ENCODE measurements around the gene KIF22. TPM values are rescaled to one million over a fixed set of nuclear protein-coding genes. Genes with fewer than 3 reads are reported as not detected.
A peak's percentile ranks its signal among the peaks of the same experiment; 100 is the strongest.
"Not testable (repeated sequence)": the region's sequence is repeated elsewhere in the genome, so short reads cannot be mapped to it uniquely, and the experiment has no call there.

The KIF22 gene
- polyA plus RNA-seq (ENCODE audit: insufficient read length in 3 of 3): 10 to 100 TPM; 67.5 to 70.9 (median 68.8) TPM

DNA sequence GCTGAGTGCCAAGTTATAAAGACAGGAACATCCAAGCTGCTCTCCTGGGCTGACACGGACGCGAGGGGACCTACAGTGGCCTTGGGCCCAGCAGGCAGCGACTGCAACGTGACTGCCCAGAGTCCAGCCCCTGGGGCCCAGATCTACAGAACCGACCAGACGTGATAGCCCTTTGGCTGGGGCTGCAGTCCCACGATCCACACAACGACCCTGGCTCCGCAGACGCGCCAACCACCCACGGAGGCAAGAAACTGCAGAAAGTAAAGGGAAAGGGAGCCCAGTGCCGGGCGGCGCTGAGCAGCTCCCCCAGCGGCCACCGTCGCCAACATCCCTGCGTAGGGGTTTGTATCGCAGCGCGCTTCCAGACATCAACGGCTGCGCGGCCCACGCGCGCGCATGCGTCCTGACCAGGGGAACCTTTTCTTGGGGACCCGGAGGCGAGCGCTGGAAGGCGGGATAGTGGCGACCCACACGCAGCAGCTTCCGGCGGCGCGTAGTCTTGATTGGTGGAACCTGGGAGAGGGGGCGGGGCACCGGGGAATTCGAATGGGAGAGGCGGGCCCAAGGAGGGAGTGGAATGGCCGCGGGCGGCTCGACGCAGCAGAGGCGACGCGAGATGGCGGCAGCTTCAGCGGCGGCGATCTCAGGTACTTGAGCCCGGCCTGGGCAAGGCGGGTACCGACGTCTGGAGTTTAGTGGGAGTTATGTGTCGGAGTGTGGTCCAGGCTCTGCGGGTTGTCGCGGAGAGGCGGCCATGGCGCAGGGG lies at the start of gene KIF22:
Gene KIF22, plus strand, starts transcription at position 569 of the 766 bp plus-strand sequence. Its CDS starts 9 bp downstream, at position 578.
- peak; percentile 97 to 98 (median 97) for DNase-seq (ENCODE audit: low read depth in 3 of 3, low spot score in 2 of 3)

DNA sequence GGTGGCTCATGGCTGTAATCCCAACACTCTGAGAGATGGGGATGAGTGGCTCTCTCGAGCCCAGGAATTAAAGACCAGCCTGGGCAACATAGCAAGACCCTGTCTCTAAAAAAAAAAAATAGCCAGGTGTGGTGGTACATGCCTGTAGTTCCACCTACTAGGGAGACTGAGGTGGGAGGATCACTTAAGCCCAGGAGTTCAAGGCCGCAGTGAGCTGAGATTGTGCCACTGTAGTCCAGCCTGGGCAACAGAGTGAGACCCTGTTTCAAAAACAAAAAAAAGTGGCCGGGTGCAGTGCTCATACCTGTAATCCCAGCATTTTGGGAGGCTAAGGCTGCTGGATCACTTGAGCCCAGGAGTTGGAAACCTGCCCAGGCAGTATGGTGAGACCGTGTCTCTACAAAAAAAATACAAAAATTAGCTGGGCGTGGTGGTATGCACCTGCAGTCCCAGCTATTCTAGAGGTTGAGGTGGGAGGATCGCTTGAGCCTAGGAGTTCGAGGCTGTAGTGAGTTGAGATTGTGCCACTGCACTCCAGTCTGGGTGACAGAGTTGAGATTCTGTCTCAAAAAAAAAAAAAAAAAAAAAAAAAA lies 47.8 kb upstream of the KIF22 start:
- no peak for DNase-seq (ENCODE audit: low read depth in 3 of 3, low spot score in 2 of 3)

DNA sequence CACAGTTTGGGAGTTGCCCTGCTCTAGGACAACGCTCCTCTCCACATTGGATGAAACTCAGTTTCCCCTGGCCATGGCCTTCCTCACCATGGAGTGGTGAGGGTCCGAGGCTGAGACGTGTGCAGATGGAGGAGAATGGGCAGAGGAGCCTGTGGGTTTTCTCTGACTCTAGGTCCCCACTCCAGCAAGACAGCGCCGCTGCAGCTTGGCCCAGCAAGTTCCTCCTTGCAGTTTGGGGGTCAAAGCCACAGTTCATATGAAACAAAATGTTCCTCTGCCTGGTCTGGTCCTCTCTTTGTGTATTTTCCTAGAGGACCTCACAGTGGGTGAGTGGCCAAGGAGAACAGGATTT lies 47.1 kb upstream of the KIF22 start:
- DNase-seq (ENCODE audit: low read depth in 3 of 3, low spot score in 2 of 3): no peak

DNA sequence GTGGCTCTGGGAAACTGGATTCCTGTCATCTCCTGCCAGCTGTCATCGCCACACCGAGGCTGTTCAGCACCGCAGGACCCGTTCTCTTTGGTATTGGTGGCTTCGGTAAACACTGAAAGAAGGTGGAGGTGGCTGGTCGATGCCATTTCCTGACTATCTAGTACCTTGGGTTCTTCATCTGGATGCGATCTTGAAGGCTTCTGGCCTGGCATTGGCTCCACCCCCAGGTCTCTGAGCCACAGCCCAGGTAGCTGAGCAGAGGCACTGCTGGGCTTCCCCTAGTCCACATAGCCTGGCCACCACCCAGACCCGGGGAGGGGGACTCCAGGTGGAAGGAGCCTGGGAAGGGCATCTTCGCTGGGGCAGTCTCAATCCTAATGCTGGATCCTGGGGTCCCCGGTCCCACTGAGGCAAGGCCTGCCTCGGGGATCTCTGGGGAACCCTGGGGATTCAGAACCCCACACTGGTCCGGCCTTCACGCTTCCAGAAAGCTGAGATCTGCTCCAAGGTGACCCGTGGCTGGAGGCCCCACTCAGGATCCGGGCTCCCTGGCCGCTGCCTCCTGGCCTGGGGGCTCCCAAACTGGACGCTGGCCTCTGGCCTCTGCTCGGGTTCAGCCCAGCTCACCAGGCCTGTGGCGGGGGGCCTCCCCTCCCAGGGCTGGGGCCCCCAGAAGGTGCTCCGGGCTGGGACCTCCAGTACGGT lies 46.6 kb upstream of the KIF22 start:
- no peak for DNase-seq (ENCODE audit: low read depth in 3 of 3, low spot score in 2 of 3)

DNA sequence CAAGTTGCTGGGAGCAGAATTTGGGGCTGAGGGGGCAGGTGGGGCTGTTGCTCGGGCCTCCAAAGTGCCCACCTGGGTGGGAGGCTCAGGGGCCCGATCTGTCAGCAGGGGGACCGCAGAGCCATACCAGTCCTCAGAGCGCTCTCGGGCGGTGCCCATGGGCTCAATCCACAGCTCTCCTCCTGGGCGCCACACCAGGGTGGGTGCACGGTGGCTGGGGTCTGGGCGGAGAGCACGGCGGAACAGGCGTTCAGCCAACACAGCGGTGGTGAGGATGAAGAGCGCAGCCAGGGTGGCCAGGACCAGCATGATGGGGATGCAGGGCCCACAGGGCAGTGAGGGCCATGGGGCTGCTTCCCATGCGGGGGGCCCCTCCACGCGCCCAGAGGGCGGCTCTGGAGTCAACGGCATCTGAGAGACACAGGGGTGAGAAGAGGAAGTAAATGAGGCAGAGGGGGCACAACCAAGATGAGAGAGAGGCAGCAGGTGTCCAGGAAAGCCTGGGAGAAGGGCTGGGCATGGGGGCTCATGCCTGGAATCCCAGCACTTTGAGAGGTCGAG lies 45.9 kb upstream of the KIF22 start:
- DNase-seq (ENCODE audit: low read depth in 3 of 3, low spot score in 2 of 3): no peak

DNA sequence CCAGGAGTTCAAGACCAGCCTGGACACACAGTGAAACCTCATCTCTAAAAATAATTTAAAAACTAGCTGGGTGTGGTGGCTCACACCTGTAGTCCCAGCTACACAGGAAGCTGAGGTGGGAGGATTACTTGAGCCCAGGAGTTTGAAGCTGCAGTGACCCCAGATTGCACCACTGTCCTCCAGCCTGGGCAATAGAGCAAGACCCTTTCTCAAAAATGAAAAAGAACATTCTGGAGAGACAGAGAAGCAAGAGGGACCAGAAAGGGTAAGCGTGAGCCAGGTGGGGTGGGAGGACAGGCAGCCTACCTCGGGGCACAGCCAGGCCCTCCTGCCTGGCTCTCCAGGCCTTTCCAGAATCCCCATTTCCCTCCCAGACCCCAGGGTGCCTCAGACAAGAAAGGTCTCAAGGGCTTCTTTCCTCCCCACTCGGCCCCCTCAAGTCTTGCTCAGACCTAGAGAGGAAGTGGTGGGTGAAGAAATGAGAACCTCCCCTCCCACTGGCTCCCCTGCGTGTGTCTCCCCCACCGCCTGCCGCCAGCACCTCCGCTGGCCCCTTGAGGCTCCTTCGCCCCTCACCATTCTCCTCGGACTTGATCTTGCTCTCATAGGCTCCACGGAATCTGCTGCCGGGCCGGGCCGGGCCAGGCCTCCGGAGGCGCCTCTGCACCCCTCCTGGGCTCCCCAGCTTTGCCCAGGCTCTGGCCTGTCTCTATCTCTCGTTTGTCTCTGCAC lies 45.3 kb upstream of the KIF22 start:
- no peak for DNase-seq (ENCODE audit: low read depth in 3 of 3, low spot score in 2 of 3)

DNA sequence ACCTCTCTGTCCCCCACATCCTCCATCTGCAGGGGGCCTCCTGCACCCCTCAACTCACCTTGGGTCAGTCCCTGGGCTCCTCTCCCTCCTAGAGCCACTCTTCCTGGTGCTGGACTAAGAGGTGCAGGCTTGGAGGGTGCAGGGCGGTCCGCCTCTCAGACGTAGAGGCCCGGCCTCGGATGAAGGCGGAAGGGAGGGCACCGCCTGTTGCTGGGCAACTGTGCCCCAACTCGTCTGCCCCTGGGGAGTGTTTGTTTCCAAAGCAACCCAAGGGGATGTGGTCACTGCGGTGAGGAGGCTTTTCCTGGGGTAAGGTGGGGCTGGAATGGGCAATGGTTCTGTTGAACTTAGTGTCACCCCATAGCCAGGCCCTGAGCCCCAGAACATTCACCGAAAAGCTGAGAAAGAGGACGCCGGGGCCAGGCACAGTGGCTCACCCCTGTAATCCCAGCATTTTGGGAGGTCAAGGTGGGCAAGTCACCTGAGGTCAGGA lies 44.7 kb upstream of the KIF22 start, which contains the start of gene C16orf54:
Gene C16orf54, minus strand, starts transcription at position 138 of the 493 bp plus-strand sequence. CDS start 1,039 bp downstream, outside the sequence.
- no peak for DNase-seq (ENCODE audit: low read depth in 3 of 3, low spot score in 2 of 3)

DNA sequence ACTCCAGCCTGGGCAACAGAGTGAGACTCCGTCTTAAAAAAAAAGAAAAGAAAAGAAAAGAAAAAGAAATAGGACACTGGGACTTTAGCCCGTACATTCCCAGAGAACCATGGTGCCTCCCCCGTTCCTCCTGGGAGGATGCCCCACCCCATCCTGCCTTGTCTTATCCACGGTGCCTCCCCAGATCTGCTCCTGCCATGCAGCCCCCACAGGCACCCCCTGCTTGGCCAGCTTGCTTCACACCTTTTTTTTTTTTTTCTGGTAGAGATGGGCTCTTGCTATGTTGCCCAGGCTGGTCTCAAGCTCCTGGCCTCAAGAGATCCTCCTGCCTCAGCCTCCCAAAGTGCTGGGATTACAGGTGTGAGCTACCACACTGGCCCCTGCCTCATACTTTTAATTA lies 44.0 kb upstream of the KIF22 start:
- DNase-seq (ENCODE audit: low read depth in 3 of 3, low spot score in 2 of 3): not testable (repeated sequence)

DNA sequence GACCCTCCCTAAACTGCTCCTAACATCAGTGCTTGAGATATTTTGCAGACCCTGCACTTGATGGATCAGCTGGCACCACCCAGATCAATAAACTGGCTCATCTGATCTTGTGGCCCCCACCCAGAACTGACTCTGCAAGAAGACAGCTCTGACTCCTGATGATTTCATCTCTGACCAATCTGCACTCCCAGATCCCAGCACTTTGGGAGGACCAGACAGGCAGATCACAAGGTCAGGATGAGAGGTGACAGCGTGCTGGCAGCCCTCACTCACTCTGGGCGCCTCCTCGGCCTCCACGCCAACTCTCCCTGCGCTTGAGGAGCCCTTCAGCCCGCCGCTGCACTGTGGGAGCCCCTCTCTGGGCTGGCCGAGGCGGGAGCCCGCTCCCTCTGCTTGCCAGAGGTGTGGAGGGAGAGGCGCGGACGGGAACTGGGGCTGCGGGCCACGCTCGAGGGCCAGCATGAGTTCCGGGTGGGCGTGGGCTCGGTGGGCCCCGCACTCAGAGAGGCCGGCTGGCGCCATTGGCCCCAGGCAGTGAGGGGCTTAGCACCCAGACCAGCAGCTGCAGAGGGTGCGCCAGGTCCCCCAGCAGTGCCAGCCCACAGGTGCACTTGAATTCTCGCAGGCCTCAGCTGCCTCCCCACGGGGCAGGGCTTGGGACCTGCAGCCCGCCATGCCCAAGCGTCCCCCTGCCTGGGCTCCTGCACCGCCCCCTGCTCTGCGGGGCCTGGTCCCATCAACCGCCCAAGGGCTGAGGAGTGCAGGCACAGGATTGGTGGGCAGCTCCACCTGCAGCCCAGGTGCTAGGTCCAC lies 42.4 kb upstream of the KIF22 start:
- DNase-seq (ENCODE audit: low read depth in 3 of 3, low spot score in 2 of 3): no peak

DNA sequence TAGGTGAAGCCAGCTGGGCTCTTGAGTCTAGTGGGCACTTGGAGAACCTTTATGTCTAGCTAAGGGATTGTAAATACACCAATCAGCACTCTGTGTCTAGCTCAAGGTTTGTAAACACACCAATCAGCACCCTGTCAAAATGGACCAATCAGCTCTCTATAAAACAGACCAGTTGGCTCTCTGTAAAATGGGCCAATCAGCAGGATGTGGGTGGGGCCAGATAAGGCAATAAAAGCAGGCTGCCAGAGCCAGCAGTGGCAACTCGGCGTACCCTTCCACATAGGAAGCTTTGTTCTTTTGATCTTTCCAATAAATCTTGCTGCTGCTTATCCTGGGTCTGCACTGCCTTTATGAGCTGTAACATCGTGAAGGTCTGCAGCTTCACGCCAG lies 41.8 kb upstream of the KIF22 start:
- not testable (repeated sequence) for DNase-seq (ENCODE audit: low read depth in 3 of 3, low spot score in 2 of 3)

DNA sequence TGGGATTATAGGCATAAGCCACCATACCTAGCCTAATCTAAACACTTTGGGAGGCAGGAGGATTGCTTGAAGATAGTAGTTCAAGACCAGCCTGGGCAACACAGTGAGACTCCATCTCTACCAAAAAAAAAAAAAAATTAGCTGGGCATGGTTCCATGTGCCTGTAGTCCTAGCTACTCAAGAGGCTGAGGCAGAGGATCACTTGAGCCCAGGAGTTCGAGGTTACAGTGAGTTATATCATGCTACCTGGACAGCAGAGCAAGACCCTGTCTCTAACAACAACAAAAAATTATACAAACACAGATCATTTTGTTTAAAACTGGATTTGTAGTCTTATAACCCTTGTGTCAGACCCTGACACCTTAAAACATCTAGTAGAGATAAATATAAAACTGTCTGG lies 37.0 kb upstream of the KIF22 start:
- no peak for DNase-seq (ENCODE audit: low read depth in 3 of 3, low spot score in 2 of 3)

DNA sequence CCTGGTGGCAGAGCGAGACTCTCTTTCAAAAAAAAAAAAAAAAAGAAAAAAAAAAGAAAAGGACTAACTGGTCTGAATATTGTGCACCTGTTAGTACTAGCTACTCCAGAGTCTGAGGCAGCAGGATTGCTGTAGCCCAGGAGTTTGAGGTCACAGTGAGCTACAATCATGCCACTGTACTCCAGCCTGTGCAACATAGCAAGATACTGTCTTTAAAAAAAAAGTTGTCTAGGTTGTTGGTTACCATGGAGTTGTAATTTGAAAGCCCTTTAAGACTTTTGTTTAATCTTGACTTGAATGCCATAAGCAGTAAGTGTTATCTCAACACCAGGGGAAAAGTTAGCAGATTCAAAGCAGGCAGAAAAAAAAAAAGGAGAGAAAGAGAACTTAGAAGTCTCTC lies 33.9 kb upstream of the KIF22 start:
- no peak for DNase-seq (ENCODE audit: low read depth in 3 of 3, low spot score in 2 of 3)

DNA sequence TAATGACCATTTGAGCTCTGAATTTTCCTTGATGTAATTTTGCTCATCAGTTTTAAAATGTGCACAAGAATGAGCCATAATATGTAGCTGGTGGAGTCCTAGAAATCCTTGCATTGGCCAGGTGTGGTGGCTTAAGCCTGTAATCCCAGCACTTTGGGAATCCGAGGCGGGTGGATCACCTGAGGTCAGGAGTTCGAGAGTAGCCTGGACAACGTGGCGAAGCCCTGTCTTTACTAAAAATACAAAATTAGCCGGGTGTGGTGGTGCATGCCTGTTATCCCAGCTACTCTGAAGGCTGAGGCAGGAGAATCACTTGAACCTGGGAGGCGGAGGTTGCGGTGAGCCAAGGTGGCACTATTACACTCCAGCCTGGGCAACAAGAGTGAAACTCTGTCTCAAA lies 33.5 kb upstream of the KIF22 start:
- DNase-seq (ENCODE audit: low read depth in 3 of 3, low spot score in 2 of 3): not testable (repeated sequence)

DNA sequence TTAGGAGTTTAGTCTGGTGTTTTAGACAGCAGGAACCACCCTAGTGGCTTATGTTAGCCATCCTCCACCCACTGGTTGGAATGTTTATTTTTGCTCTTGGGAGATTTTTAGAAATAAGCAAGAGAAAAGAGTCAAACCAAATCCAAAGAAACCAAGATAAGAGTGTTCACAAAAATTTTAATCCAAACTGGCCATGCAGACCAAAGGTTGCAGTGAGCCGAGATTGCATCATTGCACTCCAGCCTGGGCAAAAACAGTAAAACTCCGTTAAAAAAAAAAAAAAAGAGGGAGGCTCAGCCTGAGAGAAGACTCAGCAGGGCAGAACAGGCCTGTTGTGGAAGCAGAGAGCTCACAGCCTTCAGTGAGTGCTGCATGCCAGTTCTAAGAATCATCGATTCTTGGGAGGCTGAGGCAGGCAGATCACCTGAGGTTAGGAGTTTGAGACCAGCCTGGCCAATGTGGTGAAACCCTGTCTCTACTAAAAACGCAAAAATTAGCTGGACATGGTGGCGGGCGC lies 32.5 kb upstream of the KIF22 start:
- no peak for DNase-seq (ENCODE audit: low read depth in 3 of 3, low spot score in 2 of 3)

DNA sequence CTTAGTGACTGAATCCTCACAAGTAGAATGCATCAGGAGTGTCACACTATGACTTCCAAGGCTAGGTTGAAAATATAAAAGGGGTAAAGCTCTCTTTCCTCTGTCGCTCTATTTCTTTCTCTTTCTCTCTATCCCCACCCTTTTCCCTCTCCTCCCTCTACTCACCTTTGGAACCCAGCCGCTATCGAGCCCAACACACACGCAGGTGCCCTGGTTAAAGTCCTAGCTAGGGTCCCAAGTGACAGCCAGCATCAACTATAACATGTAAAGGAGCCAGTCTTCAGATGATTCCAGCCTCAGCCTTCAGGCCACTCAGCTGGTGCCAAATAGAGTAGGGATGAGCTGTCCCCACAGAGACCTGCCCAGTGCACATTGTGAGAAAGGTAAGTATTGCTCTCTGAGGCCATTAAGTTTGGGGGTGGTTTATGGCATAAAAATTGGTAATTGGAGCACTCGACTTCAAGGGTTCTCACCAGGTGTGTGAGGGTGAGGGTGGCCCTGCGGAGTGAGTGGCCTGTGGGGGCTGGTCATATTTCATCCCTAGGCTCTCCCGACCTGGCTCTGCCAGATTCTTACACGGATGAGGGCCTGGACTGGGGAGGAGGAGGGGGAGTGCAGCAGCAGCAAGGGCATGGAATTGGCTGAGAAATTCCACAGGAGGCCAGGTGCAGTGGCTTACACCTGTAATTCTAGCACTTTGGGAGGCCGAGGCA lies 29.8 kb upstream of the KIF22 start:
- no peak for DNase-seq (ENCODE audit: low read depth in 3 of 3, low spot score in 2 of 3)

DNA sequence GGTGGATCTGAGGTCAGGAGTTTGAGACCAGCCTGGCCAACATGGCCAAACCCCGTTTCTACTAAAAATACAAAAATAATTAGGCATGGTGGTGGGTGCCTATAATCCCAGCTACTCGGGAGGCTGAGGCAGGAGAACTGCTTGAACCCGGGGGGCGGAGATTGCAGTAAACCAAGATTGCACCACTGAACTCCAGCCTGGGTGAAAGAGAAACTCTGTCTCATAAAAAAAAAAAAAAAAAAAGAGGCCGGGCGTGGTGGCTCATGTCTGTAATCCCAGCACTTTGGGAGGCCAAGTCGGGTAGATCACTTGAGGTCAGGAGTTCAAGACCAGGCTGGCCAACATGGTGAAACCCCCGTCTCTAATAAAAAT lies 29.3 kb upstream of the KIF22 start:
- not testable (repeated sequence) for DNase-seq (ENCODE audit: low read depth in 3 of 3, low spot score in 2 of 3)

DNA sequence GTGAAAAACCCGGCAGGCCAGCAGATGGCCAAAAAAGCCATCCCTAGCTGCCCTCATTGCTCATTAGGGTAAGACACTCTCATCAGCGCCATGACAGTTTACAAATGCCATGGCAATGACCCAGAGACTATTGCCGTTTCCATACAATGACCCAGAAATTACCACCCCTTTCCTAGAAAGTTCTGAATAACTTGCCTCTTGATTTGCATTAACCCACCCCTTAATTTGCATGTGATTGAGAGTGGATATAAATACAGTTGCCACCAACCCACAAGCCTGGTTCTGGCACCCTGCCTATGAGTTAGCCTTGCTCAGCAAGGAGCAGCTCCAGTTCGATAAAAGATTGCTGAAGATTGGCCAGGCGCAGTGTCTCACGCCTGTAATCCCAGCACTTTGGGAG lies 28.7 kb upstream of the KIF22 start:
- no peak for DNase-seq (ENCODE audit: low read depth in 3 of 3, low spot score in 2 of 3)

DNA sequence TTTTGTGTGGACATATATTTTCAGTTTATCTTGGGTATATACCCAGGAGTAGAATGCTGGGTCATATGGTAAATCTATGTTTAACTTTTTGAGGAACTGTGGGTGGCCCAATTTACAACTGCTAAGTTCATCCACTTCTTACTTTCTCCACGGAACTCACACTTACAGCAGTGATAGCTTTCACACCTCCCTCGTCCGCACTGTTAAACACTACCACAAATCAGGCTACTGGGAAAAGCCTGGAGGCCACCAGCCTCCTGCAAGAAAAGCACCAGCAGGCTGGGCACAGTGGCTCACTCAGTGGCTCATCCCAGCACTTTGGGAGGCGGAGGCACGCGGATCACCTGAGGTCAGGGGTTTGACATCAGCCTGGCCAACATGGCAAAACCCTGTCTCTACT lies 27.2 kb upstream of the KIF22 start:
- DNase-seq (ENCODE audit: low read depth in 3 of 3, low spot score in 2 of 3): no peak
